SK-MEL-5 (cell line): ENCODE measurements around the gene ITPK1. TPM values are rescaled to one million over a fixed set of nuclear protein-coding genes. Genes with fewer than 3 reads are reported as not detected.
A peak's percentile ranks its signal among the peaks of the same experiment; 100 is the strongest.

ENCODE experiments used
- DNase-seq: peaks from one replicate; pipeline ENCODE4 v3.0.0-alpha.2; 2016; ENCODE audit warnings: low read depth, low spot score
- in situ Hi-C: cut with HindIII; loops from 2 replicates; pipeline ENCODE4 v1.10.0; 2016; ENCODE audit warnings: low sequenced_read_pairs, high pct_unique_total_duplicates, low pct_unique_long_range_greater_than_20kb
- total RNA-seq: library from RNA; depleted of rRNA; stranded (reverse); fragments of >200 nt; shearing (Covaris generic); gene quantifications from 2 replicates; pipeline ENCODE4 v1.2.3, GENCODE V29; 2014

The ITPK1 gene
- total RNA-seq, 1 experiment from 2014 or later = 45.2 TPM

DNA sequence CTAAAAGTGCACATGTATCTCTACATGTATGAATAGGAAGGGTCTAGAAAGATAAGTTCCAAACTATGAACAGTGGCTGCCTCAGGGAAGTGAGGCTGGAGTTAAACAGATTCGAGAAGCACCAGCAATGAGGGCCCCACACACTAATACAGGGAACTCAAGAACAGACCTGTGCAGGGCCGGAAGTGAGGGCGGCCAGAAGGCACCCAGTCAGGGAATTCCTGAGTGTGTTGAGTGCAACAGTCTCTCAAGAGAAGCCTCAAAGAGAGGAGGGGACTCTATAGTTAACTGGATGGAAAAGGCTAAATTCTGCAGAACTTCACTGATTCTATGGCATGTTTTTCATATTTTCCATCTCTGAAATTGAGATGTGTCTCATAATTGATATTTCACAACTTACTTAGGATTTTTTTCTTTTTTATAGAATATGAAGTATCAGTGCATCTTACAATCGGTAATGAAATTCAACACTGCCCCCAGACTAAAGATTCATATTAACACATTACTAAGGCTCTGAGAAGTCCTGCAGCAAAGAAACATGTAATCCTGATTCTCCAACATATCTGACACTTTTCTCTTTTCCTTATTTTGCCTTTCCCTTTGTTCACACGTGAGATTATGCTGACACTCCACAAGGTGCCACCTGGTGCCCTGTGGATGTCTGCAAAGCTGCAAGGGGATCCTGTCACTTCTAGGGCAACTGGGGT is 131.5 kb downstream of the ITPK1 start:
- no peak for DNase-seq
- in situ Hi-C loops = no loop called here

DNA sequence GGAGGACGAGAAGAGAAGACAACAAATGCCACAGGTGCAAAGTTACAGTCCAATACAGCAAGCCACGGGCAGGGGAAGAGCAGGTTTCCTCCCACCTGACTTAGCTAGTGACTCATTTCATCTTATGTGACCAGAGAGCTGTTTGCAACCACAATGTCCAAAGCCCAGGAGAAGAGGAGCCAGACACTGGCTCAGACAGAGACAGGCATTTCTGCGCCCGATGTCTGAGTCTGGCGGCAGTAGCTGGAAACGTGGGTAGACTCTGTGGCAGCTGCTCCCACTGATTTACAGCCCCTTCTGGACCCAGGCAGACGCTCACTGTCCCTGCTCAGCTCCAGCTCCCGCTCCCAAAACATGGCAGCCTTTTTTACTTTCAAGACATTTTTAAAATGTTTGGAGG is 132.8 kb downstream of the ITPK1 start:
- in situ Hi-C loops = no loop called here
- no peak for DNase-seq

DNA sequence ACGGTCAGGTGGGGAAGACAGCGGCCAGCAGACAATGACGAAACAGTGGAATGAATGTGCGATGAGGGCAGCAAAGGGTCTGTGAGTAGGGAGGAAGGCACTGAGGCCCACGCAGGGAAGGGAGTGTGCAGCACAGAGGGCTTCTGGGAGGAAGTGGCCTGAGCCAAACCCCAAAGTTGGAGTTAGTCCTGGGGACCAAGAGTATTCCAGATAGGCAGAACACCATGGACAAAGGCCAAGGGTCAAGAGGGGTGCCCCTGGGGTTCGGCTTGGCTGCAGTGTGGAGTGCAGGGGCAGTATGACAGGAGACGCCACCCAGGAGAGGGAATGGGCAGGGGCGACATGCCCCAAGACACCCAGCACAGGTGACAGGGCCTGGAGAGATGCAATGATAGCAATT is 134.0 kb downstream of the ITPK1 start:
- in situ Hi-C loops = no loop called here
- no peak for DNase-seq

DNA sequence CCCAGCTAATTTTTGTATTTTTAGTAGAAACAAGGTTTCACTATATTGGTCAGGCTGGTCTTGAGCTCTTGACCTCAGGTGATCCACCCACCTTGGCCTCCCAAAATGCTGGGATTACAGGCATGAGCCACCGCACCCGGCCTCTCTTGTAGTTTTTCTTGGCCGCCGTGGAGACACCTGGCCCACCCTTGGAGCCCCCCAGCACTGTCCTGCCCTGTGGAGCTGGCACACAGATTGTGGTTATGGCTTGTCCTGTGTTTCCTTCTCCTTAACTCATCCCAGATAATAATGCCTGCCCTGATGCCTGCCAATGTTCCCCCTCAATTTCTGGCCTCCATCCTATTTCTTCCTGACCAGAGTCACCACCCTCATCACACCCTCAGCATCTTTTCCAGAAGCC is 134.9 kb downstream of the ITPK1 start:
- DNase-seq = no peak
- in situ Hi-C loops = no loop called here

DNA sequence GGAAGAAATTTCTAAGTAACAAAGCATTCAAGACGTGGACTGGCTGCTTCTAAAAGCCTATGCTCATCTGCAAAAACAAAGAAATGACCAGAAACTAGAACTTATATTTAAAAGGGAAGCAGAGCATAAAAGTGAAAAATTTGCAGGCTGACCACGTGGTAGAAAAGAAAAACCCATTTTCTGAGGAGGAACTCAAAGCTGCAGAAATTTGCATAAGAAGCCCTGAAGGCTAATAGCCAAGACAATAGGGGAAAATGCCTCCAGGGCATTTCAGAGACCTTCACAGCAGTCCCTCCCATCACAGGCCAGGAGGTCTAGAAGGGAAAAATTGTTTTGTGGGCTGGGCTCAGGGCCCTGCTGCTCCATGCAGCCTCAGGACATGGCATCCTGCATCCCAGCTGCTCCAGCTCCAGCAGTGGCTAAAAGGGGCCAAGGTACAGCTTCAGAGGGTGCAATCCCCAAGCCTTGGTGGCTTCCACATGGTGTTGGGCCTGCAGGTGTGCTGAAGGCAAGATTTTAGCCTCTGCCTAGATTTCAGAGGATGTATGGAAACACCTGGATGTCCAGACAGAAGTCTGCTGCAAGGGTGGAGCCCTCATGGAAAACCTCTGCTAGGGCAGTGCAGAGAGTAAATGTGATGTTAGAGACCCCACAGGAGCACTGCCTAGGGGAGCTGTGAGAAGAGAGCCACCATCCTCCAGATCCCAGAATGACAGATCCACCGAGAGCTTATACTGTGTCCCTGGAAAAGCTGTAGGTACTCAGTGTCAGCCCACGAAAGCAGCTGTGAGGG is 137.3 kb downstream of the ITPK1 start:
- DNase-seq = no peak
- in situ Hi-C loops = no loop called here

DNA sequence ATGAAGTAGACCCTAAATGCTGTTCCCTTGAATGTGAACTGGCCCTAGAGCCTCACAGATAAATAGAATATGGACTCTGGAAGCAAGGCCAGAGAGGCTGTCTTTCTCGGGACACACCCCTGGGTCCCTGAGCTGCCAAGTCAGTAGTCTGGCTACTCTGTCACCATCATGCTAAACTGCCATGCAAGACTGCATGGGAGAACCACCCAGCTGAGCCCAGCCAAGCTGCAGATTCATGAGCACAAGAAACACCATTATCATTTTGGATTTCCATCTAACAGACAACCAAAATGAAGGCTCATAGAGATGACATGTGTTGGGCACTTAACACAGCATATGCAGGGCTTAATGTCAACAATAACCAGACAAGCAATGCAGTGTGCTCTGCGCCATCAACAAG is 139.5 kb downstream of the ITPK1 start:
- in situ Hi-C loops = no loop called here
- no peak for DNase-seq

DNA sequence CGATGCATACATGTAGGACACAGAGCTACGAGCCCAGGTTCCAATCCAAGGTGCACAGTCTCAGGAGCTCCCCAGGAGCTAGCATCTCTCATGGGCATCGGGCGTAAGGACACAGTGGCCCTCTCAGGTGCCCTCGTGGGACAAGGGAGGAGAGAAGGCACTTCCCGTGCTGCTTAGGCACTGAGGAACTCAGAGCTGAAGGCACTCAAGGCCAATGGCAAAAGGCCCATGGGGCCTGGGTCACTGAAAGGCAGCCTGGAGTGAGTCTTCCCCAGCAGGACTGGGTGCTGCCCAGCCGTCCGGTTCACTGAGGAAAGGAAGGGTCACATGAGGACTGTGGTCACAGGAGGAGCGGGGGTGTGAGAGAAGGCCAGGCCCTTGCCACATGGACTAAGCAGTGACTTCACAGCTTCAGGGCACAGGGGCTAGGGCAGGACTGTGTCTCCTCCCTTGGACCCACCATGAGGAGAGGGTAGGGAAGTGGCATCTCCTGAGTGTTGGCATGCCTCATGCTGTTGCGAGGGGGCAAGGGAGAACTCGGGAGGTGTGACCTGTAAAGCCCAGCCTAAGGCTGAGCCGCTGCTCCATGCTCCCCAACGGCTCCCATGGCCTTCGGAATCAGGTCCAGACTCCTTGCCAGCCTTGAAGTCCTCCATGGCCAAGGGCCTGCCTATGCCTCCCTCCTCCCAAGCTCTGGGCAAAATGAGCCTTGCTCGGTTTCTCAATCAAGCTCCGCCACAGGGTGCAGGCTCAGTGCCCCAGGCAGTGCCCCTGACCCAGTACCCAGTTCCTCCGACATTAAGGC is 141.0 kb downstream of the ITPK1 start:
- no peak for DNase-seq
- in situ Hi-C loops = loop anchor here (25.0 kb wide), 1 partner anchor 163 kb away; no protein-coding TSS in a partner anchor

- no peak for DNase-seq
- in situ Hi-C loops = loop anchor here (25.0 kb wide), 1 partner anchor 163 kb away; no protein-coding TSS in a partner anchor
Observed at GRCh38 chr14:92973798-92974372, 141.8 kb downstream of the ITPK1 start.

DNA sequence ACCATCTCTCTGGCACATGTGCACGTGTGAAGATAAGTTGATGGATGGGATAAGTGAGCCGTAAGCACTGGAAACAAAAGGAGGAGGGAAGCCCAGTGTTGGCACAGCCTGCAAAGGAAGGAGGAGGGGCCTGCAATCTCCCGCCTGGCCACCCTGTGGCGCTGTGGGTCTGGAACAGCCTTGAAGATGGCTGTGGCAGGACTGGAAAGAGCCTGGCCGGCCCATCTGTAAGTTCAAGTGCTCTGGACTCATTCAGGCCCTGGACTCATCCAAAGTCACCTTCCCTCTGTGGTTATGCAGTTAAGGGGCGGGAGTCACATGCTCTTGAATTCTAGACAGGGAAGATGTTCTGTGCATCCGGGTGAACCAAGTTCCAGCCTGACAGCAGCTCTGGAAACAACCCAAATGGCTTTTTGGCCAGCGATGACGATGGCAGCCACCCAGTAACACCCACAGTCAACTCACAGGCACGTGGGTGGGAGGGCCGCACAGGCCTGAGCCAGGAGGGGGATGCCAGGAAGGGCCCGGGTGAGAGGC is 142.4 kb downstream of the ITPK1 start:
- in situ Hi-C loops = loop anchor here (25.0 kb wide), 1 partner anchor 164 kb away; no protein-coding TSS in a partner anchor
- peak; percentile 48 for DNase-seq

- no peak for DNase-seq
- in situ Hi-C loops = loop anchor here (25.0 kb wide), 1 partner anchor 166 kb away; no protein-coding TSS in a partner anchor
Observed at GRCh38 chr14:92971601-92972180, 144.0 kb downstream of the ITPK1 start.

DNA sequence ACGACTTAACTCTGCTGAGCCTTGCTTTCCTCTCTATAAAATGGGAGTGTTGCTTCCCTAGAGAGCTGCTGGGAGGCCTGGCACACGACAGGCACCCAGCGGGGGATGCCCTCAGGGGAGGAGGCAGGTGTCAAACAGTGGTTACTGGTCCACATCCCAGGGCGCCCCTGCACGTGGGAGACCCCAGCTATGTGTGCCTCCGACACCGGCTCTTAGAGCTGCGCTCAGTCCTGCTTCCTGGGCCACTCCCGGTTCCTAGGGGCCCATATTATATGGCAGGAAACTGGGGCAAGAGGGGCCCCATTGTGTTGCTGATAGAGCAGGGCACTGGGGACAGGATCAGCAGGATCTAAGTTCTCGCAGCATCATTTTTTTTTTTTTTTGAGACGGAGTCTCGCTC is 145.5 kb downstream of the ITPK1 start:
- in situ Hi-C loops = loop anchor here (25.0 kb wide), 1 partner anchor 167 kb away; no protein-coding TSS in a partner anchor
- no peak for DNase-seq

DNA sequence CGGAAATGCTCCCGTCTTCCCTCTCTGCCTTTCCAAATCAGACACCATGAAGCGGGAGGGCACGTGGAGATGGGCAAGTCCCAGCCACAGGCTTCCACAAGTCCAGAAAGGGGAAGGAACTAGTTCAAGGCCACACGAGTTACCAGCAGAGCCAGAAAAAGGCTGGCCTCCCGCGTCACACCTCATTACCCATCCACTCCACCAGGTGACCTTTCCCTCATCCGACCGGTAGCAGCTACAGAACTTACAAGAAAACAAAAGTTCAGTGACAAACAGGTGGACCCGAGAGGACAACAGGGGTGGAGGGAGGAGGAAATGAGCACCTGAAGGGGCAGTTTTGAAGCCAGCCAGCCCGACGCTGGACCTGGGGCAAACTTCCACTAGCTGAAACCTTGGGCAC is 145.9 kb downstream of the ITPK1 start:
- in situ Hi-C loops = loop anchor here (25.0 kb wide), 1 partner anchor 167 kb away; no protein-coding TSS in a partner anchor
- DNase-seq = no peak

DNA sequence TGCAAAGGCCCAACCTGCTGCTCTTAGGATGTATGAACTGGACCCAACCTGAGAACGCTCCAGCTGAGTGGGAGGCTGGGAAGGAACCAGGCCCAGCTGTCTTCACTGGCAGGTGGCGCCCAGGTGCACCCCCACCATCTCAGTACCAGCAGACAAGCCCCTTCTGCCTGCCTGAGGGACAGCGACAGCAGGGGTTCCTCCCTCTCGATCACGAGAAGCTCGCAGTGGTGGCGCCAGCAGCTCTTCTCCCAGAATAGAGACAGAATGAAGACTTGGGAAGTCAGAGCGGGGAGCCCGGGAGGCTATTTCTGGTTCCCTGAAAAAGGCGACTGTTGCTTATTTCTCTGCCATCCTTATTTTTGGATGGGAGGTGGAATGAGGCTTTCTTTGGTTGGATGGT is 146.3 kb downstream of the ITPK1 start:
- in situ Hi-C loops = loop anchor here (25.0 kb wide), 1 partner anchor 168 kb away; no protein-coding TSS in a partner anchor
- DNase-seq = no peak

GRCh38 chr14:92968291-92969020 is 147.3 kb downstream of the ITPK1 start:
- no peak for DNase-seq
- in situ Hi-C loops = loop anchor here (25.0 kb wide), 1 partner anchor 169 kb away; no protein-coding TSS in a partner anchor

GRCh38 chr14:92967346-92967926 is 148.3 kb downstream of the ITPK1 start:
- in situ Hi-C loops = loop anchor here (25.0 kb wide), 1 partner anchor 170 kb away; no protein-coding TSS in a partner anchor

DNA sequence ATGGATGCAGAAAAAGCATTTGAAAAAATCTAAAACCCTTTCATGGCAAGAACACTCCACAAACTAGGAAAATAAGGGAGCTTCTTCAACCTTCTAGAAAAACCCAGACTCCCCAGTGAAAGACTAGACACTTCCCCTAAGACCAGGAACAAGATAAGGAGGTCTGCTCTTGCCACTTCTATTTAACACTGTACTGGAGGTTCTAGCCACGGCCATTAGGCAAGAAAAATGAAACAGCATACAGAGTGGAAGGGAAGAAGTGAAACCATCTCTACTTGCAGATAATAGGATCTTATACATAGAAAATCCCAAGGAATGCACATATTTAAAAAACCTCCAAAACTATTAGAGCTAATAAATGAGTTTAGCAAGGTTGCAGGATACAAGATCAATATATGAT is 150.4 kb downstream of the ITPK1 start:
- in situ Hi-C loops = loop anchor here (25.0 kb wide), 1 partner anchor 172 kb away; no protein-coding TSS in a partner anchor
- no peak for DNase-seq

More at GRCh38 chr14:92967346-92967926, 148.3 kb downstream of the ITPK1 start:
- DNase-seq = no peak
